ENCODE results near the gene ACTL9.

GRCh38 chr19:8731428-8732169 lies 33.0 kb upstream of the ACTL9 start:
- TF ChIP-seq CTCF (IDR thresholded peaks at IDR 0.05) (no peak), POLR2A (IDR thresholded peaks at IDR 0.05) (no peak)
